Nucleus accumbens (tissue), 56 donors: ENCODE measurements around the gene ZNRF2.
"Not testable (repeated sequence)": the region's sequence is repeated elsewhere in the genome, so short reads cannot be mapped to it uniquely, and the experiment has no call there.

Experiments
- DNase-seq, 56 donors: peaks; one replicate each; lab custom pipeline; 2025; lab: John Stamatoyannopoulos, UW

ZNRF2 gene

DNA sequence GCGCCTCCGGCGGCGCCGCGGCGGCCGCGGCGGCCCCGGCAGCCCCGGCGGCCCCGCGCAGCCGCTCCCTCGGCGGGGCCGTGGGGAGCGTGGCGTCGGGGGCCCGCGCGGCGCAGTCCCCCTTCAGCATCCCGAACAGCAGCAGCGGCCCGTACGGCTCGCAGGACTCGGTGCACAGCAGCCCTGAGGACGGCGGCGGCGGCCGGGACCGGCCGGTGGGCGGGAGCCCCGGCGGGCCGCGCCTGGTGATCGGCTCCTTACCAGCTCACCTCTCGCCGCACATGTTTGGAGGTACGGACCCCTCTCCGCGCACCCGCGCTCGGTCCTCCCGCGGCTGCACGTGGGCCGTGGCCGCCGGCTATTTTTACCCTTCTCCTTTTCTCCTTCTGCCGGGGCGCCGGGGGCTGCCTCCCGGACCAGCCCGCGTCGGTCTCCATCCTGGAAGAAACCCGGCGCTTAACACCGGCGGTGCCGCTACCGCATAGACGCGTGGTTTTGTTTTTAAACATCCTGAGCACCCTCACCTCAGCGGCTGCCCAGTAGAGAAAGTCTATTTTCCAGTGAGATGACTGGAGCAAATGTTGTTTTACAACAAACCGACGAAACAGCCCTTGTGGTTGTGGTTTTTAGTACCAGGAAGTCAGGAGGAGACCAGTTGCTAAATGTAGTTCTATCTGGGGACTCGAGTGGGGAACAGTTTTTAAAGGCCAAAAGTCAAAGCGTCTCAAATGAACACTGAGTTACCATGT is 1.3 kb downstream of the ZNRF2 start:
- peak in 10 of 56 donors; percentile 8 to 46 (median 16) for DNase-seq

DNA sequence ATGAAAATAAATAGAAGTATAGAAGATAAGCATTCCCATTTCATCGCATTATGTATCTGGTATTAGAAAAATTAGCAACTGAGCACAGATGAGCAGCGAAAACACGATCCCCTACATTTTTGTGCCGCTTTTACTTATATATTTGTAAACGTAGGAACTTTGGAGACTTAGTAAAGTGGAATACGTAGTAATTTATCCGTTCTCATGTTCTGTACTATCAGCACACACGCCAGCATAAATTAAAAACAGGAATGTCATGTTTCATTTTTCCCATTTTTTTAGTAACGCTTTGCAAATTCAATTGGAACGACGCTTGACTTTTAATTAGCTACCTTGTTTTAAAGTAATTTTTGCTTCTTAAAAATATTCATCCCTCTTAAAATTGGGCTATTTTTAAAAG is 2.4 kb downstream of the ZNRF2 start:
- DNase-seq = no peak

DNA sequence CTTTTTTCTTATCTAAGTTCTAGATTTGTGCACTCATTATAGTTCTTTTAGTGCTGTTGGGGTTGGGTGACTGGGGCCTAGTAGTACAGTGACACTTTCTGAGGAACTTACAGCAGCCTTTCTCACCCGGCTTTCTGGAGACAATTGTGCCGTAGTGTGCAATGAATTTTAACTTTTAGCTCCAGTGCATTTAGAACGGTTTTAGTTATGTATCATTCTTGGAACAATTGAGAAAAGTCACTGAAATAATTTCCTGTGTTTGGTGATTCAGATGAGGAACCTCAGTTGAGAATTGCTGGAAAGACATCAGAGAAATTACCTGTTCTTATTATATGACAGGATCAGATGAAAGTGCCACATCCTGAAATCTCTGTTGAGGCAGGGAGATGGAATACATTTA is 3.2 kb downstream of the ZNRF2 start:
- not testable (repeated sequence) for DNase-seq

- not testable (repeated sequence) for DNase-seq
Measured at GRCh38 chr7:30289634-30290033, 5.2 kb downstream of the ZNRF2 start.

GRCh38 chr7:30290317-30290716 is 5.9 kb downstream of the ZNRF2 start:
- DNase-seq = not testable (repeated sequence)

GRCh38 chr7:30292416-30293038 is 8.1 kb downstream of the ZNRF2 start:
- not testable (repeated sequence) for DNase-seq

GRCh38 chr7:30296304-30296703 is 11.9 kb downstream of the ZNRF2 start:
- DNase-seq = not testable (repeated sequence)

GRCh38 chr7:30297499-30297898 is 13.1 kb downstream of the ZNRF2 start:
- DNase-seq = not testable (repeated sequence)

DNA sequence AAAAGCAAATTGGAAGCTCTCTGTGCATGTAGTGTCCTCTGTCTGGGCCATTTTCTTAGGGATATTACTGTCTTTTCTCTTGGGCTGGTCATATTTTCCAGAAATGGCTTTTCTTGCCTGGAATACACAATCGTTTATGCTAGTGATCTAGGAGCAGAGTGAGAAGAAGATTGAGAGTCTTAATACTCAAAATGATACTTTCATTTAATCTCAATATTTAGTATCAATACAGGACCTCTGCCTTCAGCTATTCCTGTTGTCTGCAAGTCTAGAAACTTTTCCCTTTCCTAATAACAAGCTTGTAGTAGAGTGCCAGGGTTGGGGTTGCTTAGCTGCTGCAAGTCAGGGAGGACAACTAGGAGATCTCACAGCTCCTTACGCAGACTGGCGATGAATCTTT is 14.0 kb downstream of the ZNRF2 start:
- not testable (repeated sequence) for DNase-seq

DNA sequence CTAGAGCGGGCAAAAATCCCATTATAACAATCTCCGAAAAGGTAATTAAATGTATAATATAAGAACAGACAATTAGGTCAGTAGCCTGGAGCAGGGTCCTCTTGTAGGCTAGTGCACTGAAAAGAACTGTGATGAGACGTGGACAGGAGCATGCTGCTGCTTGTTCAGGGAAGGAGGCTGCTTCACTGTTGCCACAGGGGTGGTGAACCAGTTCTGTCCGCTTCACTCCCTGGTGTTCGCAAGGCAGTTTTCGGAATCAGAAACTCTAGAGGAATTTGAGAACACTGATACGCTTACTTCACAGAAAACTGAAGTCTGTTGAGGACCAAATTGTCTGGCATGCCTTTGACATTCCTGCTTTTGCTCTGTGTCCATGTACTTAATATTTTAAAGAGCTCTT is 17.4 kb downstream of the ZNRF2 start:
- no peak for DNase-seq

DNA sequence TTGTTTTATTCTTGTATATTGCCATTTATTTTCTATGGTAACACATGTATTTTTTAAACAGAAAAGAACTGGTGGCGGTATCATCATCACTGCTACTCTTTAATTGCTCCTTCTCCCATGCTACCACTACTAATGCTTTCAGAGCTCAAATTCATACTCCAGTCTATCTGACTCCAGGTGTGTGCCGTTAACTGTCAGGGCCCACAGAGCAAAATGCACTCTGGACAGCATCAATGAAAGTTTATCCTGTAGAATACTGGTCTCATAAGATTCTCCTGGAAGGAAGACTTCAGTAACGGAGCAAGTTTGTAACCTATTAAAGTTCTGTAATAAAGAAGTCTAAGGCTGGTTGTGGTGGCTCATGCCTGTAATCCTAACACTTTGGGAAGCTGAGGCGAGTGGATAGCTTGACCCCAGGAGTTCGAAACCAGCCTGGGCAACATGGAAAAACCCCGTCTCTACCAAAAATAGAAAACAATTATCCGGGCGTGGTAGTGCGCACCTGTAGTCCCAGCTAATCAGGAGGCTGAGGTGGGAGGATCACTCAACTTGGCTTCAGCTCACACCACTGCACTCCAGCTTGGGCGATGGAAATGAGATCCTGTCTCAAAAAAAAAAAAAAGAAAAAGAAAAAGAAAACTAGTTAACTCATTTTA is 18.4 kb downstream of the ZNRF2 start:
- DNase-seq = no peak

DNA sequence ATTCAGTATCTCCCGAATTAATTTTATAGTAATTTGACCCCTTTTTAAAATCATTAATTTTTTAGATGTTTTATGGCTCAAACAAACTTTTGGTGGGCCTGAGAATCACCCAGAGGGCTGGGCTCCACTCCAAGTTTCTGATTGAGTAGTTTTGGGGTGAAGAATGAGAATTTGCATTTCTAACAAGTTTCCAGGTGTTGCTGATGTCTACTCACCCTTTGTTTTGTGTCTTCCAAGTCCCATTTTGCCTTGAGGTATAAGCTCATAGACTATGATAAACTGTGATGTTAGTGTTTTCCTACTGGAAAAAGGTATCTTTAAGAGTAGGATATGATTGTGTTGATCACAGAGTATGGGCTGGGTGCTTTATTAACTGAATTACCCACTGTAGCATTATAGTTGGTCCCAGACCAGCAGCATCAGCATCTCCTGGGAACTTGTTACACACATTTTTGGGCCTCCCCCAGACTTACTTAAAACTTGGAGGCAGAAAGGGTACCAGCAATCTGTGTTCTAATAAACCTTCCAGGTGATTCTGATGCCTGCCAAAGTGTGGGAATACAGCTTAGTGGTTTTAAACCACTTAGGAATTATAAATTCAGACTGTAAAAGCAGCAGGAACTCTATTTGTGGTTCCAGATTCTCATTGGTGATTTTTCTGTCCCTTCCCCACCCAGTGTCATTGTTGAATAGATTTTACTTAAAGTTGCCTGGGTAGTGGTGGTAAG is 19.1 kb downstream of the ZNRF2 start:
- no peak for DNase-seq

DNA sequence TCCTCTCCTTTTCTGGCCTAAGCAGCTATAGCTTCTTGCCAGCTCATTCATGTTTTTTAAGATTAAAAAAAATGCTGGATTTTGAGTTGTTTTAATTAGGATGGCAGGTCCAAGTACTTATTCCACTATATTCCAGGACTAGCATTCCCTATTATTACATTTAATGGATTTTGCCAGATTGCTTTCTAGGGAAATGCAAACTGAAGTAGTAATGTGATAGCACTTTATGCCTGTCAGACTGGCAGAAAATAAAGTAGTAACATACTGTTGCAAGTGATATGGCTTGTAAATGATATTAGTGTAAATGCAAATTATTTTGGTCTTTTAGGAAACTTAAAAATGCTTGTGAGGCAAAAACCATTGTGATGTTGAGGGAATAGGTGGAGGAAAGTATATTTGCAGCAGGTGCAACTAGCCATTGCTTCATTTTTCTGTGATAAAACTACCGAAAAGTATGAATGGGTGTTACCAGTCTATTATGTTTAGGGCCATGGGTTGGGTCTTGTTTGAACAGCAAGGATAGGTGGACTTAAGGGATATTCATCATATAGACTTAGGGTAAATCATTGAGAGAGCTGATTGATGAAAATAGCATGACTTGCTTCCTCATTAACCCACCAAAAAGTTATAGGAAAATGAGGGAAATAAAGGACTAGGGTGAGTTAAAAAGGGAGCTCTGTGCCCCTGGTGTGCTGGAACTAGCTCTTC is 19.9 kb downstream of the ZNRF2 start:
- DNase-seq = no peak

DNA sequence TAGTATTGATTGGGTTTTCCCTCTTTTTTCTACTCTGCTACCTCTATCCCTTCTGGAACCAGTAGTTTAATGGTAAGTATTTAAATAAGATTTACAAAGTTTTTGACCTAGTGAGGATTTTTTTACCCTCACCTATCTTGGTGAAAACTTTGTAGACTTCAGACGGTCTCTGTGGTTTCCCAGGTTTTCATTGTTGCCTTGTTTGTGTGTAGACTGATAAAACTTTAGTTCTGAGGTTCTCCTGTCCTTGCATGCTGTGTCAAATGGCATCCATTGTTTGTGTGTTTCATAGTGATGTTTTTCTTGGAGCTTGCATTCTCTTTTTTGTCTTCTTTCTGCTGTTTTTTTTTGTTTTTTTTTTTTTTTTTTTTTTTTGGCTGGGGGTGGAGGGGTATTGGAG is 22.6 kb downstream of the ZNRF2 start:
- no peak for DNase-seq

DNA sequence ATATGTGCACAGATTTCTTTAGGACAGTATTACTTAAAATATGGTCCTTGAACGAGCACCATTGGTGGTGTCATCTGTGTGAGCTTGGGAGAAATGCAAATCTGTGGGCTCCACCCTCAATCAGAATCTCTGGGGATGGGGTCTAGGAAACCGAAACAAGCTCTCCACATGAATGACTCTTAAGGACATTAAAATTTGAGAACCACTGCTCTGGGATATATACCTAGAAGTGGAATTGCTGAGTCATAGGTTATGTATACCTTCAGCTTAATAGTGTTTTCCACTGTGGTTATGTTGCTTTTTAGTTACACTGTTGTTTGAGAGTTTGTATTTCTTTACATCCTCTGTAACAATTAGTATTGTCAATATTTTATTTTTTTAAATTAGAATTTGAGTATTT is 24.0 kb downstream of the ZNRF2 start:
- DNase-seq = no peak

DNA sequence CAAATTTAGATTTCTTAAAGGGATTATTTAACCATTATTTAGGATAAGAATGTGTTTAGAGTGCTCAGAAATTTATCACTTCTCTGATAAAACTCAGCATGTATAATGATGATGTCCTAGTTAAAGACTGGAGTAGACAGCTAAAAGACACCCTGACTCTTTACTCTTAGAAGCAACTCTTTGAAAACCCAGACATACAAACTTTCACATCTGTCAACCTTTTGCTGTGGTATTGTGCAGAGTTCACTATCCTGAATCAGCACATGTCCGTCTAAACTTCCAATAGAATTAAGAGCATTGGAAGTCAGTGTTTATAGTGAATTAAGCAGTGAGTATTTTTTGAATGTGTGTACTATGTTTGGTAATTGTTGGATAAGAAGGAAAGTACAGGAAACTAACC is 24.9 kb downstream of the ZNRF2 start:
- DNase-seq = no peak

- DNase-seq = no peak
Measured at GRCh38 chr7:30309842-30310435, 25.5 kb downstream of the ZNRF2 start.

DNA sequence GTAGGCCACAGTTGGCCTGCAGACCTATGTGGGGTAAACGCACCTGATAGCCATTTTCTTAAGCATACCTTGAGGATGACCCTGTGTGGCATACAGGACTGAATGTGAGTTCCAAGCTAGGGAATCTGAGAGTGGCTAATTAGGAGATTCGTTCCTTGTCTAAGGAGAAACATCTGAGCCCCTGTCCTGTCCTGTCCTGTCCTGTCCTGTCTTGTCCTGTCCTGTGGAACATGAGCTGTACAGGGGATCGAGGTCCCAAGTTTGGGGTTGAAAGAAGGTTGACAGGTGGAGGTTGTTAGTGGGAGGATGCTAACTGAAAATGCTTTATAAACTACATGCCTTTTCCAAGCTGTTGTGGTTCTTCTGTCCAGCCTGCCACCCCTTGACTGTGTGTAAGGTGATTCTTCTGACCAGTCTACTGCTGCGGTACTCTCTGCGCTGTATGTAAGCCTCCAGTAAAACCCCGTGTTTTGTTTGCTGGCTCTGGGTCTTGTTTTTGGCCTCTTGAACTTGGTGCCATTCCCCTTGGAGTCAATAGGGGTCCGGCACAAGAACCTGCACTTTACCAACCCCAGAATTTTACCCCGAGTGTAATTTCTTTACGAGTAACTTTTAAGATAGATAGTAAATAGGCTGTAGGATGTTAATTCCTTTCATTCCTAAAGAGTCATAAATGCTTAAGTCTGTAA is 26.4 kb downstream of the ZNRF2 start:
- DNase-seq = no peak

GRCh38 chr7:30312178-30312577 is 27.8 kb downstream of the ZNRF2 start:
- DNase-seq = no peak
